Measurements from ENCODE around the gene C7orf57. TPM values are rescaled to one million over a fixed set of nuclear protein-coding genes. Genes with fewer than 3 reads are reported as not detected.
"Not testable (repeated sequence)": the region's sequence is repeated elsewhere in the genome, so short reads cannot be mapped to it uniquely, and the experiment has no call there.

C7orf57 gene
- total RNA-seq: 0.83 and 1.1 TPM in 2 replicates
- polyA plus RNA-seq (2012): 0.16 TPM

- DNase-seq (ENCODE audit: low read depth): peak; percentile 95
Measured at GRCh38 chr7:48035301-48035966, at the start of gene C7orf57. TSS of gene C7orf57 (plus strand) at chr7:48035543. CDS start at chr7:48036309, 766 bp downstream.

- DNase-seq (ENCODE audit: low read depth): no peak
Measured at GRCh38 chr7:47988496-47989386, 46.6 kb upstream of the C7orf57 start.

- not testable (repeated sequence) for DNase-seq (ENCODE audit: low read depth)
Measured at GRCh38 chr7:47989607-47990400, 45.5 kb upstream of the C7orf57 start.

- no peak for DNase-seq (ENCODE audit: low read depth)
Measured at GRCh38 chr7:47990592-47990991, 44.8 kb upstream of the C7orf57 start.

- DNase-seq (ENCODE audit: low read depth): no peak
Measured at GRCh38 chr7:47991270-47991669, 44.1 kb upstream of the C7orf57 start.

GRCh38 chr7:47991741-47992311 is 43.5 kb upstream of the C7orf57 start:
- peak; percentile 74 for DNase-seq (ENCODE audit: low read depth)

GRCh38 chr7:47992446-47992845 is 42.9 kb upstream of the C7orf57 start:
- DNase-seq (ENCODE audit: low read depth): no peak

GRCh38 chr7:47999413-47999812 is 35.9 kb upstream of the C7orf57 start:
- DNase-seq (ENCODE audit: low read depth): no peak

GRCh38 chr7:48000164-48000563 is 35.2 kb upstream of the C7orf57 start:
- peak; percentile 6 for DNase-seq (ENCODE audit: low read depth)

- peak; percentile 40 for DNase-seq (ENCODE audit: low read depth)
Measured at GRCh38 chr7:48004032-48004431, 31.3 kb upstream of the C7orf57 start.

- no peak for DNase-seq (ENCODE audit: low read depth)
Measured at GRCh38 chr7:48004638-48005037, 30.7 kb upstream of the C7orf57 start.

- no peak for DNase-seq (ENCODE audit: low read depth)
Measured at GRCh38 chr7:48006866-48007265, 28.5 kb upstream of the C7orf57 start.

GRCh38 chr7:48009257-48009656 is 26.1 kb upstream of the C7orf57 start:
- DNase-seq (ENCODE audit: low read depth): no peak

GRCh38 chr7:48009954-48010353 is 25.4 kb upstream of the C7orf57 start:
- DNase-seq (ENCODE audit: low read depth): no peak

- DNase-seq (ENCODE audit: low read depth): no peak
Measured at GRCh38 chr7:48011323-48011722, 24.0 kb upstream of the C7orf57 start.

GRCh38 chr7:48011951-48012350 is 23.4 kb upstream of the C7orf57 start:
- no peak for DNase-seq (ENCODE audit: low read depth)

GRCh38 chr7:48016641-48017040 is 18.7 kb upstream of the C7orf57 start:
- peak; percentile 64 for DNase-seq (ENCODE audit: low read depth)

GRCh38 chr7:48017674-48018073 is 17.7 kb upstream of the C7orf57 start:
- no peak for DNase-seq (ENCODE audit: low read depth)

- DNase-seq (ENCODE audit: low read depth): no peak
Measured at GRCh38 chr7:48025624-48026023, 9.7 kb upstream of the C7orf57 start.

GRCh38 chr7:48028938-48029337 is 6.4 kb upstream of the C7orf57 start, which contains the start of gene SUN3:
TSS of gene SUN3 (minus strand) at chr7:48029107. CDS start at chr7:48028938, 169 bp downstream.
- no peak for DNase-seq (ENCODE audit: low read depth)

- peak; percentile 23 for DNase-seq (ENCODE audit: low read depth)
Measured at GRCh38 chr7:48031111-48031510, 4.2 kb upstream of the C7orf57 start.
